SK-N-SH (cell line): ENCODE data around the gene ENTREP3. TPM values are rescaled to one million over a fixed set of nuclear protein-coding genes. Genes with fewer than 3 reads are reported as not detected.
"Not testable (repeated sequence)": the region's sequence is repeated elsewhere in the genome, so short reads cannot be mapped to it uniquely, and the experiment has no call there.

Source experiments
- CTCF ChIA-PET: fragments of 300-600, 350-600 bp; formaldehyde crosslinking; extraction: SDS; loops from one replicate; lab custom pipeline; 2021; lab: Yijun Ruan, JAX
- POLR2A ChIA-PET: fragments of 350-600 bp; sonication (Branson Sonifier 250); formaldehyde crosslinking; extraction: SDS; loops from one replicate; lab custom pipeline; 2020; ENCODE audit warnings: antibody characterized with exemption, inconsistent platforms; lab: Yijun Ruan, JAX
- DNase-seq: peaks from one replicate; pipeline ENCODE4 v3.0.0; 2012
- H2AFZ ChIP-seq: fragments of 200-600 bp; sonication (generic); 2 replicates; pipeline ENCODE4 v1.8.1; 2016; ENCODE audit warnings: antibody characterized with exemption, mild to moderate bottlenecking, low read depth
- H3F3A ChIP-seq: fragments of 200-600 bp; sonication (generic); replicated peaks from 2 replicates; pipeline ENCODE3; 2016; ENCODE audit warnings: antibody characterized with exemption, mild to moderate bottlenecking; ENCODE audit not compliant: insufficient read depth
- H3K27ac ChIP-seq, 2 experiments: fragments of 200-500 bp in 1 of 2; fragments of 200-600 bp in 1 of 2; sonication (Bioruptor generic) in 1 of 2; sonication (generic), shearing (Covaris generic) in 1 of 2; 2 replicates each; pipeline versions ENCODE4 v1.5.1 to v1.6.1; 2014 to 2016; ENCODE audit warnings: low read depth in 2 of 2, inconsistent platforms in 1 of 2, low read length in 1 of 2, mild to moderate bottlenecking in 1 of 2, mixed read lengths in 1 of 2
- H3K27me3 ChIP-seq: fragments of 200-600 bp; sonication (generic), shearing (Covaris generic); 2 replicates; pipeline ENCODE4 v1.6.1; 2016; ENCODE audit warnings: mixed run types; ENCODE audit not compliant: insufficient read depth
- H3K36me3 ChIP-seq, 2 experiments: fragments of 200-500 bp in 1 of 2; fragments of 200-600 bp in 1 of 2; sonication (Bioruptor generic) in 1 of 2; sonication (generic) in 1 of 2; replicated peaks in 1 of 2; 2 replicates each; pipeline versions ENCODE3 to v1.5.1; 2014 to 2016; ENCODE audit warnings: low read length in 1 of 2, mild to moderate bottlenecking in 1 of 2; ENCODE audit not compliant: insufficient read depth in 2 of 2, control insufficient read depth in 1 of 2
- H3K4me1 ChIP-seq, 2 experiments: fragments of 200-500 bp in 1 of 2; fragments of 200-600 bp in 1 of 2; sonication (Bioruptor generic) in 1 of 2; sonication (generic), shearing (Covaris generic) in 1 of 2; 2 replicates each; pipeline versions ENCODE4 v1.5.1 to v1.6.1; 2014 to 2016; ENCODE audit warnings: low read depth in 1 of 2, low read length in 1 of 2, mixed run types in 1 of 2; ENCODE audit not compliant: insufficient read depth in 2 of 2, control insufficient read depth in 1 of 2
- H3K4me2 ChIP-seq: fragments of 200-600 bp; sonication (generic), shearing (Covaris generic); 2 replicates; pipeline ENCODE4 v1.6.1; 2017; ENCODE audit warnings: mixed run types
- H3K4me3 ChIP-seq, 2 experiments: fragments of 200-500 bp in 1 of 2; fragments of 200-600 bp in 1 of 2; sonication (Bioruptor generic) in 1 of 2; sonication (generic), shearing (Covaris generic) in 1 of 2; 2 replicates each; pipeline versions ENCODE4 v1.5.1 to v1.8.1; 2014 to 2016; ENCODE audit warnings: low read depth in 2 of 2, inconsistent platforms in 1 of 2, low read length in 1 of 2, mild to moderate bottlenecking in 1 of 2, mixed read lengths in 1 of 2, moderate library complexity in 1 of 2
- H3K79me2 ChIP-seq: fragments of 200-600 bp; sonication (generic); 2 replicates; pipeline ENCODE4 v1.8.1; 2017; ENCODE audit warnings: mild to moderate bottlenecking; ENCODE audit not compliant: insufficient read depth
- H3K9ac ChIP-seq: fragments of 200-600 bp; sonication (generic); 2 replicates; pipeline ENCODE4 v1.6.1; 2017; ENCODE audit warnings: mixed run types
- H3K9me2 ChIP-seq: fragments of 200-600 bp; sonication (generic); 2 replicates; pipeline ENCODE4 v1.6.1; 2017; ENCODE audit warnings: mixed run types
- H3K9me3 ChIP-seq: fragments of 200-600 bp; sonication (generic); 2 replicates; pipeline ENCODE4 v1.6.1; 2017; ENCODE audit warnings: mixed run types, mild to moderate bottlenecking, moderate library complexity
- H4K20me1 ChIP-seq: fragments of 200-600 bp; sonication (generic); 2 replicates; pipeline ENCODE4 v1.6.1; 2017; ENCODE audit warnings: mild to moderate bottlenecking, mixed run types; ENCODE audit not compliant: insufficient read depth
- CHD2 ChIP-seq: fragments of 150-350 bp; IDR thresholded peaks from 2 replicates; pipeline ENCODE4 v1.6.1; 2018; ENCODE audit warnings: low read length; ENCODE audit not compliant: partially characterized antibody
- CTCF ChIP-seq: fragments of 200-600 bp; sonication (generic); IDR thresholded peaks from 2 replicates; pipeline ENCODE4 v1.6.1; 2017; ENCODE audit warnings: antibody characterized with exemption, mild to moderate bottlenecking, moderate library complexity
- ELF1 ChIP-seq: IDR thresholded peaks from 2 replicates; pipeline ENCODE4 v1.4.0; 2012
- FOXM1 ChIP-seq: IDR thresholded peaks from 2 replicates; pipeline ENCODE4 v1.4.0; 2012; ENCODE audit warnings: low read depth, mild to moderate bottlenecking
- GABPA ChIP-seq: IDR thresholded peaks from 2 replicates; pipeline ENCODE4 v1.4.0; 2012; ENCODE audit warnings: low read depth, mild to moderate bottlenecking
- GATA2 ChIP-seq: sonication (generic); formaldehyde crosslinking; IDR thresholded peaks from 2 replicates; pipeline ENCODE4 v1.5.0; 2020; ENCODE audit warnings: mild to moderate bottlenecking, missing genetic modification reagents
- MAX ChIP-seq: IDR thresholded peaks from 2 replicates; pipeline ENCODE4 v1.4.0; 2012; ENCODE audit warnings: low read depth
- PBX3 ChIP-seq: IDR thresholded peaks from 2 replicates; pipeline ENCODE4; 2012
- RAD21 ChIP-seq: IDR thresholded peaks from 2 replicates; pipeline ENCODE4 v1.6.1; 2012; ENCODE audit warnings: mild to moderate bottlenecking, low read length
- RXRA ChIP-seq: IDR thresholded peaks from 2 replicates; pipeline ENCODE4 v1.4.0; 2012; ENCODE audit warnings: low read depth, mild to moderate bottlenecking, borderline replicate concordance
- SMC3 ChIP-seq: IDR thresholded peaks from 2 replicates; pipeline ENCODE4 v1.6.1; 2012; ENCODE audit warnings: low read depth, low read length, improper control_type of control experiment
- TAF1 ChIP-seq: IDR thresholded peaks from 2 replicates; pipeline ENCODE4 v1.6.1; 2012; ENCODE audit warnings: low read depth, mild to moderate bottlenecking, low read length, moderate library complexity, borderline replicate concordance
- USF1 ChIP-seq: IDR thresholded peaks from 2 replicates; pipeline ENCODE4 v1.4.0; 2012; ENCODE audit warnings: low read depth, borderline replicate concordance
- WGBS: methylation state at CpG from one replicate; pipeline ENCODE4 v1.1.6; 2017; ENCODE audit warnings: low lambda C conversion rate; 5-methylcytosine and 5-hydroxymethylcytosine counted together
- polyA plus RNA-seq, 3 experiments: library from polyadenylated mRNA; depleted of rRNA; stranded (reverse); fragments of >200 nt; gene quantifications; 2 replicates each; pipeline ENCODE4 v1.2.3, GENCODE V29; 2012

The ENTREP3 gene
- polyA plus RNA-seq, 1 of the 3 experiments (the other 2 are of a cell fraction), result 30.6 TPM

- no peak for TF ChIP-seq CTCF
- TF ChIP-seq ELF1, result no peak
- TF ChIP-seq SMC3, result no peak
- no peak for TF ChIP-seq GABPA
- no peak for TF ChIP-seq USF1
- TF ChIP-seq GATA2, result no peak
Observed at GRCh38 chr1:155294520-155295182, 39.4 kb upstream of the ENTREP3 start (continued).

GRCh38 chr1:155293086-155293749 lies 37.9 kb upstream of the ENTREP3 start:
- Histone ChIP-seq H3K9me3 (no peaks in the 10 kb centered on the region), H3K4me1 (no peaks in the 10 kb centered on the region), H3K79me2 (no peaks in the 10 kb centered on the region), H3K9ac (no peak overlapping the region), H3K4me2 (no peak overlapping the region), H3K27me3 (no peaks in the 10 kb centered on the region), H3K36me3 (no peaks in the 10 kb centered on the region), H3K4me3 (no peak overlapping the region), H4K20me1 (no peaks in the 10 kb centered on the region), H3F3A (no peaks in the 10 kb centered on the region), H3K27ac (no peak overlapping the region), H3K9me2 (no peaks in the 10 kb centered on the region), H2AFZ (no peak overlapping the region)
- ChIA-PET POLR2A (no interaction called here), CTCF (interaction anchor here (0.9 to 2.0 kb wide), 4 partner anchors 12 to 49 kb away, joined by 3 to 10 read pairs (median 4); no protein-coding TSS in a partner anchor)
- 72% methylated on average over 14 of the region's 17 CpGs for WGBS
- TF ChIP-seq TAF1 (no peak), FOXM1 (no peak), RAD21 (no peak), PBX3 (no peak), CTCF (no peak), CHD2 (no peak), USF1 (no peak), MAX (no peak), RXRA (no peak)
- no peak for DNase-seq

GRCh38 chr1:155291006-155291405 lies 35.7 kb upstream of the ENTREP3 start:
- DNase-seq, H2AFZ ChIP-seq, H4K20me1 ChIP-seq, H3K4me3 ChIP-seq, H3K9me3 ChIP-seq, H3K79me2 ChIP-seq, H3F3A ChIP-seq, H3K36me3 ChIP-seq, H3K9ac ChIP-seq, H3K9me2 ChIP-seq, POLR2A ChIA-PET, H3K27ac ChIP-seq, H3K4me1 ChIP-seq, H3K4me2 ChIP-seq, H3K27me3 ChIP-seq: not testable (repeated sequence)
- CTCF ChIA-PET, result interaction anchor here (1.8 kb wide), 1 partner anchor 12 kb away, joined by 8 read pairs; no protein-coding TSS in a partner anchor
- WGBS, result 75% methylated on average over 8 of the region's 10 CpGs
